Fibroblast of villous mesenchyme (primary cell): ENCODE results near the gene PUM1. TPM values are rescaled to one million over a fixed set of nuclear protein-coding genes. Genes with fewer than 3 reads are reported as not detected.
A peak's percentile ranks its signal among the peaks of the same experiment; 100 is the strongest.
"Not testable (repeated sequence)": the region's sequence is repeated elsewhere in the genome, so short reads cannot be mapped to it uniquely, and the experiment has no call there.

Experiments
- DNase-seq: peaks from one replicate; pipeline ENCODE4 v3.0.0-alpha.2; 2010; ENCODE audit warnings: low read depth
- H3K4me3 ChIP-seq: 2 replicates; pipeline ENCODE4 v1.5.1; 2011; ENCODE audit warnings: low read depth, mild to moderate bottlenecking, low read length
- CTCF ChIP-seq: IDR thresholded peaks from 2 replicates; pipeline ENCODE4 v1.5.1; 2012; ENCODE audit warnings: low read depth, mild to moderate bottlenecking, low read length; ENCODE audit not compliant: insufficient read depth
- total RNA-seq: library from RNA; depleted of rRNA; stranded (reverse); fragments of >200 nt; gene quantifications from 2 replicates; pipeline ENCODE4 v1.2.3, GENCODE V29; 2012

The PUM1 gene
- total RNA-seq, 1 donor: 81.6 TPM

GRCh38 chr1:31105646-31106045 lies 40.1 kb upstream of the PUM1 start:
- TF ChIP-seq CTCF: no peak
- H3K4me3 ChIP-seq: no peak overlapping the region
- DNase-seq: no peak

GRCh38 chr1:31102501-31102950 lies 37.0 kb upstream of the PUM1 start:
- DNase-seq: peak; percentile 98
- no peak for TF ChIP-seq CTCF
- H3K4me3 ChIP-seq: no peak overlapping the region

GRCh38 chr1:31101147-31101502 lies 35.6 kb upstream of the PUM1 start:
- no peak for TF ChIP-seq CTCF
- no peak overlapping the region for H3K4me3 ChIP-seq
- DNase-seq: peak; percentile 93

- H3K4me3 ChIP-seq: no peak overlapping the region
- TF ChIP-seq CTCF: no peak
- DNase-seq: no peak
Observed at GRCh38 chr1:31099293-31100032, 33.9 kb upstream of the PUM1 start.

GRCh38 chr1:31095985-31096384 lies 30.5 kb upstream of the PUM1 start:
- no peak overlapping the region for H3K4me3 ChIP-seq
- no peak for TF ChIP-seq CTCF
- no peak for DNase-seq

GRCh38 chr1:31095298-31095981 lies 29.9 kb upstream of the PUM1 start:
- TF ChIP-seq CTCF: no peak
- DNase-seq: peak; percentile 70
- no peak overlapping the region for H3K4me3 ChIP-seq

- not testable (repeated sequence) for H3K4me3 ChIP-seq, DNase-seq
Observed at GRCh38 chr1:31088081-31088480, 22.6 kb upstream of the PUM1 start.
